ENCODE results near the gene RILP. TPM values are rescaled to one million over a fixed set of nuclear protein-coding genes. Genes with fewer than 3 reads are reported as not detected.

RILP gene
- total and polyA plus RNA-seq, 10 of the 15 experiments (the other 5 are each of a cell fraction or from before 2014, with no cell fraction given), result 0.60 to 6.1 (median 3.3) TPM; not detected in 1

DNA sequence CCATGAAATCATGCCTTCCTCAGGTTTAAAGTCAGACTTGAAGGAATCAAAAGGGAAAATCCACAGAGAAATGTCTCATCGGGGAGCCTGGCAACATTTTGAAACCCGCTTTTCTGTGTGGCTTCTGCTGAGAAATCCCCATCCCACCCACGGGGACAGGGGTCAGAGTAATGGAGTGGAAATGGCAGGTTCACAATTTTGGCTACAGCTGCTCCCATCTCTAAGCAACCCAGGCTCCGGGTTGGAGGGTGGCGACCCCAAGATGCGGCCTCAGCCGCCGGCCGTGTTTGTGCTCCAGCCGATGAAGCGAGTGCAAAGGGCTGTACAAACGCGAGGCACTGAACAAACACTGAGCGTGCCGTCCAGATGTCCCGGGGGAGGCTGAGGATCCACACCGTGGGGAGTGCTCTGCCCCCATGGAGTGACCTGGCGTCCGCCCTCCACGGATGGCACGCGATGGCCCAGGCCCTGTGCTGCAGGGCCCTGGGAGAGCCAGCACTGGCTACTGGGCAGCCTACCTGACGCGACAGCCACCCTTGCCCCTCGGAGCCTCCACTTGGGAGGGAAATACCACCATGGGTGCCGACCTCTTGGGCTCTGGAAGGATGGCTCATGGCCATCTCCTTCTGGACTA, 43.2 kb downstream of the RILP start:
- ChIA-PET RAD21 (ENCODE audit: unreplicated experiment) (interaction anchor here (0.8 to 6.8 kb wide), 11 partner anchors 13 to 110 kb away, joined by 3 to 86 read pairs (median 5); partner anchors contain the start of genes INPP5K and SLC43A2), SMC1A (ENCODE audit: uncharacterized antibody, unreplicated experiment) (interaction anchor here (0.9 to 5.0 kb wide), 10 partner anchors 13 to 393 kb away, joined by 3 to 34 read pairs (median 8); partner anchors contain the start of gene SLC43A2), CTCF (interaction anchor here (2.0 to 4.5 kb wide), 6 partner anchors 8 to 42 kb away, joined by 5 to 37 read pairs (median 16); partner anchors contain the start of genes RILP and SLC43A2), POLR2A (interaction anchor here (0.6 to 3.7 kb wide), 11 partner anchors 9 to 176 kb away, joined by 3 to 56 read pairs (median 4); partner anchors contain the start of genes INPP5K and SLC43A2)
- H3K4me1 ChIP-seq (ENCODE audit: control insufficient read depth, insufficient read depth, low read length), result peaks cover 32% of the 10 kb centered on the region
- peak overlapping the region; percentile 75 for H2AFZ ChIP-seq (ENCODE audit: control insufficient read depth, low read depth, low read length)
- no peaks in the 10 kb centered on the region for H4K20me1 ChIP-seq (ENCODE audit: control insufficient read depth, insufficient read depth)
- no peaks in the 10 kb centered on the region for H3K27me3 ChIP-seq (replicated peaks in 1 of 2; ENCODE audit: control insufficient read depth in 2 of 2, insufficient read depth in 2 of 2, low read length in 1 of 2)
- peaks cover 1% of the 10 kb centered on the region; the same call in 1 of the 3 replicates for H3K9me3 ChIP-seq (replicated peaks; ENCODE audit: control insufficient read depth, insufficient read depth, low read length)
- no peak for DNase-seq (ENCODE audit: low read depth, low spot score)
- BruUV-seq (replicated peaks), result no TSS peak
- H3K4me3 ChIP-seq, result no peak overlapping the region
- ATAC-seq, result peak; percentile 55
- no peaks in the 10 kb centered on the region for H3K36me3 ChIP-seq (ENCODE audit: control insufficient read depth in 2 of 2, insufficient read depth in 2 of 2, low read length in 1 of 2)
- H3K4me2 ChIP-seq (ENCODE audit: control insufficient read depth, insufficient read depth), result peak overlapping the region; percentile 88
- under 1% methylated on average over 26 of the region's 26 CpGs for WGBS (ENCODE audit: insufficient coverage, insufficient replicate concordance, low lambda C conversion rate, missing lambda C conversion rate)
- intact Hi-C loops (cut with micrococcal nuclease; ENCODE audit: unreplicated experiment) (loop anchor here (2.0 kb wide), 1 partner anchor 20 kb away; no protein-coding TSS in a partner anchor), in situ Hi-C loops (cut with MboI) (no loop called here)
- FAIRE-seq, result no peak
- no peaks in the 10 kb centered on the region for H3K79me2 ChIP-seq (ENCODE audit: control insufficient read depth, insufficient read depth, low read length)
- H3K27ac ChIP-seq (ENCODE audit: control insufficient read depth, insufficient read depth), result peak overlapping the region; percentile 85
- H3K9ac ChIP-seq (ENCODE audit: control insufficient read depth, insufficient read depth, low read length), result peak overlapping the region; percentile 64
- TF ChIP-seq RELB (IDR thresholded peaks at IDR 0.05; ENCODE audit: low read depth), result peak; percentile 64
- peak; percentile 56 for TF ChIP-seq EED (IDR thresholded peaks at IDR 0.05; ENCODE audit: low read depth)
- no peak for TF ChIP-seq KAT2A (conservative IDR thresholded peaks at IDR 0.05; ENCODE audit: control insufficient read depth, low read depth, low read length)
- 0 out of 2 replicates have a peak, but pooled peaks have one; percentile 17 for TF ChIP-seq NFIC (IDR thresholded peaks at IDR 0.05; ENCODE audit: low read depth, low read length)
- TF ChIP-seq YY1 (IDR thresholded peaks at IDR 0.05; ENCODE audit: low read depth, low read length), result peak; percentile 61; the same call in 1 of the 2 replicates
- peak; percentile 18; the same call in 1 of the 2 replicates for TF ChIP-seq TAF1 (IDR thresholded peaks at IDR 0.05; ENCODE audit: borderline replicate concordance, low read depth, low read length)
- TF ChIP-seq SMARCA5 (IDR thresholded peaks at IDR 0.05), result peak; percentile 41; the same call in 1 of the 2 replicates
- TF ChIP-seq TCF3 (IDR thresholded peaks at IDR 0.05; ENCODE audit: borderline replicate concordance, insufficient read depth, low read depth, low read length), result peak; percentile 72; the same call in 1 of the 2 replicates
- peak in 1 of 2 experiments; percentile 58; a peak in 2 of 4 replicates for TF ChIP-seq BHLHE40 (IDR thresholded peaks at IDR 0.05; ENCODE audit: borderline replicate concordance in 1 of 2, low read depth in 2 of 2, low read length in 1 of 2)
- TF ChIP-seq NFYA (IDR thresholded peaks at IDR 0.05; ENCODE audit: borderline replicate concordance, low read depth, low read length), result no peak
- peak; percentile 56 for TF ChIP-seq RUNX3 (IDR thresholded peaks at IDR 0.05; ENCODE audit: low read length)
- TF ChIP-seq CREM (IDR thresholded peaks at IDR 0.05; ENCODE audit: low read depth), result 0 out of 2 replicates have a peak, but pooled peaks have one; percentile 13
- TF ChIP-seq, protein P1, sequence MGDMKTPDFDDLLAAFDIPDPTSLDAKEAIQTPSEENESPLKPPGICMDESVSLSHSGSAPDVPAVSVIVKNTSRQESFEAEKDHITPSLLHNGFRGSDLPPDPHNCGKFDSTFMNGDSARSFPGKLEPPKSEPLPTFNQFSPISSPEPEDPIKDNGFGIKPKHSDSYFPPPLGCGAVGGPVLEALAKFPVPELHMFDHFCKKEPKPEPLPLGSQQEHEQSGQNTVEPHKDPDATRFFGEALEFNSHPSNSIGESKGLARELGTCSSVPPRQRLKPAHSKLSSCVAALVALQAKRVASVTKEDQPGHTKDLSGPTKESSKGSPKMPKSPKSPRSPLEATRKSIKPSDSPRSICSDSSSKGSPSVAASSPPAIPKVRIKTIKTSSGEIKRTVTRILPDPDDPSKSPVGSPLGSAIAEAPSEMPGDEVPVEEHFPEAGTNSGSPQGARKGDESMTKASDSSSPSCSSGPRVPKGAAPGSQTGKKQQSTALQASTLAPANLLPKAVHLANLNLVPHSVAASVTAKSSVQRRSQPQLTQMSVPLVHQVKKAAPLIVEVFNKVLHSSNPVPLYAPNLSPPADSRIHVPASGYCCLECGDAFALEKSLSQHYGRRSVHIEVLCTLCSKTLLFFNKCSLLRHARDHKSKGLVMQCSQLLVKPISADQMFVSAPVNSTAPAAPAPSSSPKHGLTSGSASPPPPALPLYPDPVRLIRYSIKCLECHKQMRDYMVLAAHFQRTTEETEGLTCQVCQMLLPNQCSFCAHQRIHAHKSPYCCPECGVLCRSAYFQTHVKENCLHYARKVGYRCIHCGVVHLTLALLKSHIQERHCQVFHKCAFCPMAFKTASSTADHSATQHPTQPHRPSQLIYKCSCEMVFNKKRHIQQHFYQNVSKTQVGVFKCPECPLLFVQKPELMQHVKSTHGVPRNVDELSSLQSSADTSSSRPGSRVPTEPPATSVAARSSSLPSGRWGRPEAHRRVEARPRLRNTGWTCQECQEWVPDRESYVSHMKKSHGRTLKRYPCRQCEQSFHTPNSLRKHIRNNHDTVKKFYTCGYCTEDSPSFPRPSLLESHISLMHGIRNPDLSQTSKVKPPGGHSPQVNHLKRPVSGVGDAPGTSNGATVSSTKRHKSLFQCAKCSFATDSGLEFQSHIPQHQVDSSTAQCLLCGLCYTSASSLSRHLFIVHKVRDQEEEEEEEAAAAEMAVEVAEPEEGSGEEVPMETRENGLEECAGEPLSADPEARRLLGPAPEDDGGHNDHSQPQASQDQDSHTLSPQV (IDR thresholded peaks at IDR 0.05), result peak; percentile 35; the same call in 1 of the 2 replicates
- peak; percentile 40 for TF ChIP-seq MEF2B (IDR thresholded peaks at IDR 0.05; ENCODE audit: partially characterized antibody, poor library complexity, severe bottlenecking)
- TF ChIP-seq NR2C1 (IDR thresholded peaks at IDR 0.05), result peak; percentile 48; the same call in 1 of the 2 replicates
- peak; percentile 71 for TF ChIP-seq DPF2 (IDR thresholded peaks at IDR 0.05)
- no peak for TF ChIP-seq ZSCAN29 (IDR thresholded peaks at IDR 0.05)
- 0 out of 3 replicates have a peak, but pooled peaks of 1 of the 2 experiments have one; percentile 67 for TF ChIP-seq EGR1 (IDR thresholded peaks at IDR 0.05; ENCODE audit: borderline replicate concordance in 1 of 2, low read depth in 2 of 2, low read length in 2 of 2)

Data from GM12878 (cell line).